ENCODE data around the gene TRAPPC3.

TRAPPC3 gene

DNA sequence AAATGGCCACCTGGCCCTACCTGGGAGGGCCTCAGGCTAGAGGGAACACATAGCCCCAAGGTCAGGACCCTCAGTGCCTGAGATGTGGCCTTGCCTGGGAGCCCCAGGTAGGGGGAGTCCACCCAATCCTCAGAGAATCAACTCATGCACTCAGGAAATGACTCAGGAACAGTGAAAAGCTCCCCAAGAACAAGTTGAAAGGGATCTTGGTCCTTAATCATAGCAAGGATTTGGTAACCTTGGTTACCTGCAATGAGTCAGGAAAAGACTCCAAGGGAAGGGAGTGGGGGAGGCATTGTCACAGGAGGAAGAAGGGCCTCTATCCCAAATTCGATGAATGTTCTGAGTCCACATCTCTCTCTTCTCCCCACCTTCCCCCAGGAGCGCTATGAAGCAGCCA, 23.7 kb upstream of the TRAPPC3 start:
- Mint-ChIP-seq H3K27ac (no peak overlapping the region), H3K4me1 (ENCODE audit: low read depth) (peaks cover 7% of the 10 kb centered on the region), H3K36me3 (ENCODE audit: low read depth) (peaks cover 38% of the 10 kb centered on the region), H3K27me3 (ENCODE audit: low read depth) (no peaks in the 10 kb centered on the region), H3K9me3 (no peaks in the 10 kb centered on the region), H3K4me3 (no peak overlapping the region)

GRCh38 chr1:36172017-36172747, 22.9 kb upstream of the TRAPPC3 start:
- no peaks in the 10 kb centered on the region for H3K27me3 Mint-ChIP-seq (ENCODE audit: low read depth)
- H3K4me1 Mint-ChIP-seq (ENCODE audit: low read depth): peaks cover 8% of the 10 kb centered on the region
- H3K9me3 Mint-ChIP-seq: no peaks in the 10 kb centered on the region
- peaks cover 38% of the 10 kb centered on the region for H3K36me3 Mint-ChIP-seq (ENCODE audit: low read depth)
- no peak overlapping the region for H3K27ac Mint-ChIP-seq
- H3K4me3 Mint-ChIP-seq: no peak overlapping the region

DNA sequence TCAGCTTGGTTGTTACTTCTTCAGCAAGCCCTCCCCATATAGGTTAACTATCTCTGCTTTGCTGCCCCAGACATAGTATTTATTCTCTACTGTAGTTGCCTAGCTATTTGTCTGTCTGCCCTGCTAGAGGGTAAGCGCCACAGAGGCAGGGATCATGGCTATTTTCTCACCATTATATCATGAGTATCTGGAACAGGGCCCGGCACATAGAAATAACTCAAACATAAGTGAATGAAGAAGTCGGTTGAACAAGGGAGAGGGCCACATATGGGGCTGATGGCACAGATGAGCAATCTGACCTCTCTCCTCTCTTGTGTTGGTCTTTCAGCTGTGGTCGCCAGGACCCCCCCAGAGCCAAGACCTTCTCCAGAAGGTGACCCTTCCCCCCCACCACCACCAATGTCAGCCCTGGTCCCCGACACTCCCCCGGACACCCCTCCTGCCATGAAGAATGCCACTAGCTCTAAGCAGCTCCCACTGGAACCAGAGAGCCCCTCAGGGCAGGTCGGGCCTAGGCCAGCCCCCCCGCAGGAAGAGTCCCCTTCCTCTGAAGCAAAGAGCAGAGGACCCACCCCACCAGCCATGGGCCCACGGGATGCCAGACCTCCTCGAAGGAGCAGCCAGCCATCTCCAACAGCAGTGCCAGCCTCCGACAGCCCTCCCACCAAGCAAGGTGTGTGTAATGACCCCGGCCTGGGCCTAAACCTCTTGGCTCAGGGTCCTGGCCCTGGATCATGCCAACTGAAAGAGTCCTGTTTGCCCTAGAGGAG, 21.5 kb upstream of the TRAPPC3 start:
- H3K27ac Mint-ChIP-seq: peak overlapping the region; percentile 59
- H3K9me3 Mint-ChIP-seq: no peaks in the 10 kb centered on the region
- peaks cover 44% of the 10 kb centered on the region for H3K36me3 Mint-ChIP-seq (ENCODE audit: low read depth)
- H3K4me1 Mint-ChIP-seq (ENCODE audit: low read depth): peaks cover 16% of the 10 kb centered on the region
- no peaks in the 10 kb centered on the region for H3K27me3 Mint-ChIP-seq (ENCODE audit: low read depth)
- no peak overlapping the region for H3K4me3 Mint-ChIP-seq

- no peaks in the 10 kb centered on the region for H3K27me3 Mint-ChIP-seq (ENCODE audit: low read depth)
- peak overlapping the region; percentile 29 for H3K27ac Mint-ChIP-seq
- no peak overlapping the region for H3K4me3 Mint-ChIP-seq
- no peaks in the 10 kb centered on the region for H3K9me3 Mint-ChIP-seq
- H3K36me3 Mint-ChIP-seq (ENCODE audit: low read depth): peaks cover 32% of the 10 kb centered on the region
- peaks cover 21% of the 10 kb centered on the region for H3K4me1 Mint-ChIP-seq (ENCODE audit: low read depth)
These were observed 19.2 kb upstream of the TRAPPC3 start for GRCh38 chr1:36168514-36168913.

DNA sequence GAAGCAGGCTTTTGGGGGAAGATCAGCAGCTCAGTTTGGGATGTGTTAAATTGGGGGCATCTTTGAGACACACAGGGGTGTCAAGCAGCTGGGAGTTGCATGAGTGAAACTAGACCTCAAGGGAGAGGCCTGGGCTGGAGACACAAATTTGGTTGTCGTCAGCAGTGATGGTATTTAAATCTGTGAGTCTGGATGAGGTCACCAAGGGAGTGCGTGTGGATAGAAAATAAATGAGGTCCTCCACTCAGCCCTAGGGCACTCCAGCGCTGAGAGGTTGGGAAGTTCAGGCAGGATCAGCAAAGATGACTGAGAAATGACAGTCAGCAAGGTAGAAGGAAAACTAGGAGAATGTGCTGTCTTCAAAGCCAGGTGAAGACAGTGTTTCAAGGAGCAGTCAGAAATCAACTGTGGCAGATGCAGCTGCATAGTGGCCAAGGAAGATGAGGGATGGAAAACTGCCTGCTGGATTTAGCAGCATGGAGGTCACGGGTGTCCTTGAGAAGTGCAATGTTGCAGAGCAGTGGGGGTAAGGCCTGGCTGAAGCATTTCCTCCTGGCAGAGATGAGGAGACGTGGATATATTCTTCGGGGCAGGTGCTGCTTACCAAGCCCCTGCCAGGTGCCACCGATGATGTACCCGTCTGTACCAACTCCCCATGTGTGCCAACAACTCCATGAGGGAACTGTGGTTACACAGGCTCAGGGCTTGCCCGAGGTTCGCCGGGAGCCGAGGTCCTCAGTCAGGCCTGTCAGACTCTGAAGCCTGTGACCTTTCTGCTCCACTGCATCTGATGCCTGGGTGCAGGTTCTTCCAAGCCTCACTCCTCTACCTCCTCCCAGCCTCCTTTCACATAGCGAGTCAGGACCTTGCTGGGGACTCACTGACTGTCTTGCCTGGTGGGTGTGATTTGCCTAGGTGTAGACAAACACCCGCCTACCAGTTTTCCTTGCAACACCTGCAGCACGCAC, 17.9 kb upstream of the TRAPPC3 start:
- no peaks in the 10 kb centered on the region for H3K27me3 Mint-ChIP-seq (ENCODE audit: low read depth)
- peak overlapping the region; percentile 42 for H3K27ac Mint-ChIP-seq
- peaks cover 34% of the 10 kb centered on the region for H3K4me1 Mint-ChIP-seq (ENCODE audit: low read depth)
- H3K9me3 Mint-ChIP-seq: no peaks in the 10 kb centered on the region
- no peak overlapping the region for H3K4me3 Mint-ChIP-seq
- H3K36me3 Mint-ChIP-seq (ENCODE audit: low read depth): peaks cover 33% of the 10 kb centered on the region

GRCh38 chr1:36166136-36166535, 16.9 kb upstream of the TRAPPC3 start:
- Mint-ChIP-seq H3K27me3 (ENCODE audit: low read depth) (no peaks in the 10 kb centered on the region), H3K4me1 (ENCODE audit: low read depth) (peaks cover 44% of the 10 kb centered on the region), H3K27ac (no peak overlapping the region), H3K9me3 (no peaks in the 10 kb centered on the region), H3K36me3 (ENCODE audit: low read depth) (peaks cover 31% of the 10 kb centered on the region), H3K4me3 (no peak overlapping the region)

DNA sequence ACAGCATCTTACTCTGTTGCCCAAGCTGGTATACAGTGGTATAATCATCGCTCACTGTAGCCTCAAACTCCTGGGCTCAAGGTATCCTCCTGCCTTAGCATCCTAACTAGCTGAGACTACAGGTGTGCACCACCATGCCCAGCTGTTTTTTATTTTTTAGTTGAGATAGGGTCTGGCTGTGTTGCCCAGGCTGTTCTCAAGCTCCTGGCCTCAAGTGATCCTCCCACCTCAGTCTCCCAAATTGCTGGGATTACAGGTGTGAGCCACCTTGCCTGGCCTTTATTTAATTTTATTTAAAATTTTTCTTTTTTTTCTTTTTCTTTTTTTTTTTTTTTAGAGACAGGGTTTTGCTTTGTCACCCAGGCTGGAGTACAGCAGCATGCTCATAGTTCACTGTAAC, 15.9 kb upstream of the TRAPPC3 start:
- Mint-ChIP-seq H3K9me3 (no peaks in the 10 kb centered on the region), H3K27me3 (ENCODE audit: low read depth) (no peaks in the 10 kb centered on the region), H3K4me1 (ENCODE audit: low read depth) (peaks cover 49% of the 10 kb centered on the region)

DNA sequence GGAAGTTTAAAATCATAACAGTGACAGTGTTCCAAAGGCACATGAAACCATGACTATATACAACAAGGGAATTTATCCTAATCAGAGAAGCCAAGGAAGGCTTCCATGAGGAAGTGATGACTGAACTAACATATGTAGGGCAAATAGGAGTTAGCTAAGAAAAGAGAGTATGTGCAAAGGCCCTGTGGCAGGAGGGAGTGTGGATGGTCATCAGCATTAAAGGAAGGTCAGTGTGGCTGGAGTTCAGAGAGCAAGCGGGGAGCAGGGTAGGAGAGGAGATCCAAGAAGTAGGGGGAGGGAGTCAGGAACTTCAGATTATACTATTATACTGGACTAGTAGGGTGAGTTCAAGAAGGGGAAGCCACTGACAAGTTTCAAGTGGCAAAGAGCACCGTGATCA, 15.1 kb upstream of the TRAPPC3 start:
- Mint-ChIP-seq H3K4me3 (no peak overlapping the region), H3K27ac (peak overlapping the region; percentile 18), H3K9me3 (no peaks in the 10 kb centered on the region), H3K4me1 (ENCODE audit: low read depth) (peaks cover 56% of the 10 kb centered on the region), H3K36me3 (ENCODE audit: low read depth) (peaks cover 32% of the 10 kb centered on the region), H3K27me3 (ENCODE audit: low read depth) (no peaks in the 10 kb centered on the region)

More for the DNA sequence above, 15.9 kb upstream of the TRAPPC3 start:
- Mint-ChIP-seq H3K27ac (no peak overlapping the region), H3K4me3 (no peak overlapping the region), H3K36me3 (ENCODE audit: low read depth) (peaks cover 29% of the 10 kb centered on the region)

GRCh38 chr1:36163426-36163825, 14.1 kb upstream of the TRAPPC3 start:
- Mint-ChIP-seq H3K36me3 (ENCODE audit: low read depth) (peaks cover 36% of the 10 kb centered on the region), H3K4me1 (ENCODE audit: low read depth) (peaks cover 61% of the 10 kb centered on the region), H3K9me3 (no peaks in the 10 kb centered on the region), H3K4me3 (no peak overlapping the region), H3K27me3 (ENCODE audit: low read depth) (no peaks in the 10 kb centered on the region), H3K27ac (peak overlapping the region; percentile 97)

DNA sequence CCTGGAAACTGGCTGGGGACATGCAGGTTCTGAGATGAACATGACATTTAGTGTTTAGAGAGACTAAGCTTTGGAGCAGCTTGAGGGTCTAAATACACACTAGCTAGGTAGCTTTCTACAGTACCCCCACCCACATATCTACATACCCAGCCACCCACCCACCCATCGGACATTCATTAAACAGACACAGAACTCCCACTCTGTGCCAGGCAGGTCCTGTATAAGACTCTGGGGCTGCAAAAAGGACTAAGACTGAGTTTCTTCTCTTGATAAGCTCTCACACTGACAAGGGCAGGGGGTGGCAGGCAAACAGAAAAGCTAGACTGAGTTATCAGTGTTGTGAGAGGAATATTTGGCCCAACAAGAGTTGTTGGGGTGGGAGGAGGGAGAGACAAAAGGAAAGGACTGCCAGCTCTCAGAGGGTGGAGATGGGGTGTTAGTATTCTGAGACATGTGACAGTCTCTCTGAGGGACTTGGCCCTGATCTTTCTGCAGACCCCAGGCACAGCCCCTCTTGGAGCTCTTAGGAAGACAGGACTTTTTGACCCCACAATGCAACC, 13.5 kb upstream of the TRAPPC3 start:
- H3K9me3 Mint-ChIP-seq: no peaks in the 10 kb centered on the region
- peaks cover 39% of the 10 kb centered on the region for H3K36me3 Mint-ChIP-seq (ENCODE audit: low read depth)
- no peaks in the 10 kb centered on the region for H3K27me3 Mint-ChIP-seq (ENCODE audit: low read depth)
- H3K4me1 Mint-ChIP-seq (ENCODE audit: low read depth): peaks cover 65% of the 10 kb centered on the region
- H3K4me3 Mint-ChIP-seq: peak overlapping the region; percentile 91
- H3K27ac Mint-ChIP-seq: peak overlapping the region; percentile 97

GRCh38 chr1:36161641-36162531, 12.6 kb upstream of the TRAPPC3 start:
- Mint-ChIP-seq H3K4me1 (ENCODE audit: low read depth) (peaks cover 63% of the 10 kb centered on the region), H3K9me3 (no peaks in the 10 kb centered on the region), H3K27me3 (ENCODE audit: low read depth) (no peaks in the 10 kb centered on the region), H3K27ac (peak overlapping the region; percentile 97), H3K36me3 (ENCODE audit: low read depth) (peaks cover 41% of the 10 kb centered on the region), H3K4me3 (peak overlapping the region; percentile 91)

- peaks cover 37% of the 10 kb centered on the region for H3K36me3 Mint-ChIP-seq (ENCODE audit: low read depth)
- H3K4me1 Mint-ChIP-seq (ENCODE audit: low read depth): peaks cover 59% of the 10 kb centered on the region
- peak overlapping the region; percentile 91 for H3K4me3 Mint-ChIP-seq
- no peaks in the 10 kb centered on the region for H3K9me3 Mint-ChIP-seq
- no peaks in the 10 kb centered on the region for H3K27me3 Mint-ChIP-seq (ENCODE audit: low read depth)
- H3K27ac Mint-ChIP-seq: peak overlapping the region; percentile 97
These were observed 11.7 kb upstream of the TRAPPC3 start for GRCh38 chr1:36160949-36161485.

DNA sequence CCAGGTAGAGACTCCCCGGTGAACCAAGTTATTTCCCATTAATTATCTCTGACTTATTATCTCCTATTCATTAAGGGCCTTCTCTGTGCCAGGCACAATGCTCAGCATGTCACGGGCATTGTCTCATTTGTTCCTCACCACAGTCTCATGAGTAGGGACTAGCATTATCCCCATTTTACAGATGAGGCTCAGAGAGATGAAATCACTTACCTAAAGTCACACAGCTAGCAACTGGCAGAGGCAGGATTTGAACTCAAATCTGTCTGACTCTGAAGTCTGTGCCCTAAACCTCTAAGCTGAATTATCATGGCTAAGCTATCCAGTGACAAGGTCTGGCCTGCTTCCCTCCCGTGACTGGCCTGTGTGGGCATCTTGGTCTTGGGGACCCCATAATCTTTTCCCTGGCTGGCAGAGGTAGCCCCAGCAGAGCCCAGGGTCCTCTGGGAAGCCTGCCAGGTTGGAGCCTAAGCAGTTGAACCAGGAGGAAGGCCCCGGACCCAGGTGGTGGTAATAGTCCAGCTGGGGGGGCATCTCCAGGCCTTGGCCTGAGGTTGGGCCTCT, 11.2 kb upstream of the TRAPPC3 start:
- peak overlapping the region; percentile 97 for H3K27ac Mint-ChIP-seq
- no peaks in the 10 kb centered on the region for H3K27me3 Mint-ChIP-seq (ENCODE audit: low read depth)
- peaks cover 59% of the 10 kb centered on the region for H3K4me1 Mint-ChIP-seq (ENCODE audit: low read depth)
- no peaks in the 10 kb centered on the region for H3K9me3 Mint-ChIP-seq
- peaks cover 37% of the 10 kb centered on the region for H3K36me3 Mint-ChIP-seq (ENCODE audit: low read depth)
- H3K4me3 Mint-ChIP-seq: peak overlapping the region; percentile 91

All from T-helper 1 cell treated with Interleukin-12 subunit alpha and Interleukin-12 subunit beta and Interleukin-4 antibody, amounts not matched to agents 30 μg/mL and 1 μg/mL, for 36 hours (primary cell).